Astrocyte (in vitro differentiated cells and primary cell): ENCODE results near the gene DDX60. TPM values are rescaled to one million over a fixed set of nuclear protein-coding genes. Genes with fewer than 3 reads are reported as not detected.

Source experiments
- DNase-seq: peaks from one replicate; pipeline ENCODE4 v3.0.0-alpha.2; 2010; ENCODE audit warnings: low read depth
- FAIRE-seq: peaks from 2 replicates; lab custom pipeline; 2011; peaks lifted over from hg19 to GRCh38; lab: Jason Lieb, UNC
- H2AFZ ChIP-seq: 2 replicates; pipeline ENCODE4 v1.6.0; 2012; ENCODE audit warnings: low read depth, low read length, inconsistent platforms
- H3K27ac ChIP-seq: 2 replicates; pipeline ENCODE4 v1.5.1; 2011; ENCODE audit warnings: low read depth, low read length, inconsistent platforms
- H3K27me3 ChIP-seq: 2 replicates; pipeline ENCODE4 v1.6.0; 2011; ENCODE audit warnings: low read length, inconsistent platforms; ENCODE audit not compliant: insufficient read depth
- H3K36me3 ChIP-seq: 2 replicates; pipeline ENCODE4 v1.5.1; 2011; ENCODE audit warnings: low read length, inconsistent platforms; ENCODE audit not compliant: insufficient read depth
- H3K4me1 ChIP-seq: 2 replicates; pipeline ENCODE4 v1.5.1; 2011; ENCODE audit warnings: low read length, inconsistent platforms; ENCODE audit not compliant: insufficient read depth
- H3K4me2 ChIP-seq: 2 replicates; pipeline ENCODE4 v1.6.0; 2012; ENCODE audit warnings: low read length, inconsistent platforms
- H3K4me3 ChIP-seq: 2 replicates; pipeline ENCODE4 v1.5.1; 2011; ENCODE audit warnings: low read depth, mild to moderate bottlenecking, low read length, inconsistent platforms; ENCODE audit not compliant: insufficient read depth
- H3K79me2 ChIP-seq: 2 replicates; pipeline ENCODE4 v1.6.0; 2012; ENCODE audit warnings: mild to moderate bottlenecking, low read length, inconsistent platforms; ENCODE audit not compliant: insufficient read depth
- H3K9ac ChIP-seq: 2 replicates; pipeline ENCODE4 v1.6.0; 2012; ENCODE audit warnings: mild to moderate bottlenecking, low read length, inconsistent platforms
- H3K9me3 ChIP-seq: 2 replicates; pipeline ENCODE4 v1.5.1; 2012; ENCODE audit warnings: low read depth, mild to moderate bottlenecking, low read length, inconsistent platforms; ENCODE audit not compliant: insufficient read depth
- H4K20me1 ChIP-seq: 2 replicates; pipeline ENCODE4 v1.6.0; 2012; ENCODE audit warnings: low read length, inconsistent platforms; ENCODE audit not compliant: insufficient read depth
- H3K27ac Mint-ChIP-seq: one replicate; pipeline ENCODE4 v1.8.0; 2021; ENCODE audit warnings: mild to moderate bottlenecking, mixed read lengths; ENCODE audit not compliant: unreplicated experiment
- H3K27me3 Mint-ChIP-seq: one replicate; pipeline ENCODE4 v1.8.0; 2021; ENCODE audit warnings: low read depth, mixed read lengths; ENCODE audit not compliant: unreplicated experiment
- H3K36me3 Mint-ChIP-seq: one replicate; pipeline ENCODE4 v1.8.0; 2021; ENCODE audit warnings: low read depth, mixed read lengths; ENCODE audit not compliant: unreplicated experiment
- H3K4me1 Mint-ChIP-seq: one replicate; pipeline ENCODE4 v1.8.0; 2021; ENCODE audit warnings: low read depth, mixed read lengths; ENCODE audit not compliant: unreplicated experiment
- H3K4me3 Mint-ChIP-seq: one replicate; pipeline ENCODE4 v1.8.0; 2021; ENCODE audit warnings: mild to moderate bottlenecking, moderate library complexity, mixed read lengths; ENCODE audit not compliant: unreplicated experiment
- H3K9me3 Mint-ChIP-seq: one replicate; pipeline ENCODE4 v1.8.0; 2021; ENCODE audit warnings: mild to moderate bottlenecking, mixed read lengths; ENCODE audit not compliant: unreplicated experiment
- EZH2 ChIP-seq: IDR thresholded peaks from 2 replicates; pipeline ENCODE4 v1.6.1; 2012; ENCODE audit warnings: mild to moderate bottlenecking, low read length, inconsistent platforms; ENCODE audit not compliant: insufficient read depth
- total RNA-seq: library from RNA; stranded (reverse); gene quantifications from 2 replicates; pipeline ENCODE4 v1.2.1, GENCODE V29; 2021
- TF ChIP-seq, protein P1 (sequence below): IDR thresholded peaks from 2 replicates; pipeline ENCODE4 v1.5.1; 2011; ENCODE audit warnings: low read depth, mild to moderate bottlenecking, inconsistent platforms, low read length, moderate library complexity; ENCODE audit not compliant: insufficient read depth

The DDX60 gene
- total RNA-seq, 1 donor from 2014 or later, result 44.0 TPM

DNA sequence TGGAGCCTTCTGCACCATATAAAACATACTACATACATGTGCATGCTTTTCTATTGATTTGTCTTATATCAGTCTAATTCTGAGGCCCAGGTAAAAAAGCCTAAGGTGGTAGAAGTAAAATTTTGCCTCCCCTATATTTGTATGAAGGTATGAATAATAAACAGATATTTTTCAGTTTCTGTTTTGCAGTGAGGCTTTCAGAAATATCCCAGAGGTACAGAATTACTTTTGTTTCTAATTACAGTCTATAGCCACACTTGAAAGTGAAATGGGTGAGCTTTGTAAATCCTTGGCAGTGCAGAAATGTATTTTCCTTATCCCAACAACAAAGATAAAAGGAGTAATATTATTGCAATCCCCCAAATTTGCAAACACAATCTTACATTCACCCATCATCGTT is 59.5 kb downstream of the DDX60 start:
- Histone ChIP-seq H3K27ac (no peak overlapping the region), H3K27me3 (no peaks in the 10 kb centered on the region), H3K4me1 (no peaks in the 10 kb centered on the region), H3K4me3 (no peak overlapping the region), H3K4me2 (no peak overlapping the region), H4K20me1 (no peaks in the 10 kb centered on the region), H3K9me3 (no peaks in the 10 kb centered on the region), H3K36me3 (no peaks in the 10 kb centered on the region), H2AFZ (no peak overlapping the region), H3K9ac (no peak overlapping the region), H3K79me2 (no peaks in the 10 kb centered on the region)
- Mint-ChIP-seq H3K9me3 (no peaks in the 10 kb centered on the region), H3K27me3 (no peaks in the 10 kb centered on the region), H3K4me3 (no peak overlapping the region), H3K27ac (no peak overlapping the region), H3K36me3 (peaks cover 23% of the 10 kb centered on the region), H3K4me1 (no peaks in the 10 kb centered on the region)
- FAIRE-seq (peak; percentile 17), DNase-seq (no peak)
- no peak for TF ChIP-seq EZH2
- TF ChIP-seq, protein P1, sequence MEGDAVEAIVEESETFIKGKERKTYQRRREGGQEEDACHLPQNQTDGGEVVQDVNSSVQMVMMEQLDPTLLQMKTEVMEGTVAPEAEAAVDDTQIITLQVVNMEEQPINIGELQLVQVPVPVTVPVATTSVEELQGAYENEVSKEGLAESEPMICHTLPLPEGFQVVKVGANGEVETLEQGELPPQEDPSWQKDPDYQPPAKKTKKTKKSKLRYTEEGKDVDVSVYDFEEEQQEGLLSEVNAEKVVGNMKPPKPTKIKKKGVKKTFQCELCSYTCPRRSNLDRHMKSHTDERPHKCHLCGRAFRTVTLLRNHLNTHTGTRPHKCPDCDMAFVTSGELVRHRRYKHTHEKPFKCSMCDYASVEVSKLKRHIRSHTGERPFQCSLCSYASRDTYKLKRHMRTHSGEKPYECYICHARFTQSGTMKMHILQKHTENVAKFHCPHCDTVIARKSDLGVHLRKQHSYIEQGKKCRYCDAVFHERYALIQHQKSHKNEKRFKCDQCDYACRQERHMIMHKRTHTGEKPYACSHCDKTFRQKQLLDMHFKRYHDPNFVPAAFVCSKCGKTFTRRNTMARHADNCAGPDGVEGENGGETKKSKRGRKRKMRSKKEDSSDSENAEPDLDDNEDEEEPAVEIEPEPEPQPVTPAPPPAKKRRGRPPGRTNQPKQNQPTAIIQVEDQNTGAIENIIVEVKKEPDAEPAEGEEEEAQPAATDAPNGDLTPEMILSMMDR, result no peak

DNA sequence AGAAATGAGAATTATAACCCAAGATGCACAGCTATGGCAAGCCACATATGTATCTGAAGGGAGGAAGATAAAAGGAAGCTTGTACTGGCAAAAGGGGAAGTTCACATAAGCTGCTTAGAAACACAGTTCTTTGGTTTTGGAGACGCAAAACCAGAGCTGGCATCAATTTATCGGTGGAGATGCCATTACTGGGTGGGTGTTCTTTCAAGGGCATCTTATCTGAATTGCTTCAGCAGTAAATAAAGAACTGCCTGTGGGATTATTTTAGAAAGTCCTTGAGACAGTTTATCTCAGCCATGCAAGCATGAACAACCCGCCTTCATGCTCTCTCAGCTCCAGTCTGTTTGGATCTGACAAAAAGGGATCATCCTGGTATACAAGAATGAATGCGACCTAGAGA is 60.8 kb downstream of the DDX60 start:
- H3K4me2 ChIP-seq, result no peak overlapping the region
- H4K20me1 ChIP-seq, result no peaks in the 10 kb centered on the region
- Mint-ChIP-seq H3K4me3 (no peak overlapping the region), H3K9me3 (no peaks in the 10 kb centered on the region), H3K36me3 (peaks cover 28% of the 10 kb centered on the region), H3K27me3 (no peaks in the 10 kb centered on the region), H3K4me1 (no peaks in the 10 kb centered on the region), H3K27ac (no peak overlapping the region)
- no peak overlapping the region for H3K9ac ChIP-seq
- H3K9me3 ChIP-seq, result no peaks in the 10 kb centered on the region
- no peak overlapping the region for H3K27ac ChIP-seq
- no peak overlapping the region for H3K4me3 ChIP-seq
- H3K27me3 ChIP-seq, result no peaks in the 10 kb centered on the region
- no peak overlapping the region for H2AFZ ChIP-seq
- no peaks in the 10 kb centered on the region for H3K36me3 ChIP-seq
- no peaks in the 10 kb centered on the region for H3K4me1 ChIP-seq
- DNase-seq (no peak), FAIRE-seq (no peak)
- TF ChIP-seq, protein P1, result no peak
- no peak for TF ChIP-seq EZH2
- H3K79me2 ChIP-seq, result no peaks in the 10 kb centered on the region

- peaks cover 18% of the 10 kb centered on the region for H3K36me3 Mint-ChIP-seq
- no peaks in the 10 kb centered on the region for H3K4me1 ChIP-seq
- no peaks in the 10 kb centered on the region for H3K9me3 ChIP-seq
- no peaks in the 10 kb centered on the region for H3K79me2 ChIP-seq
- no peaks in the 10 kb centered on the region for H4K20me1 ChIP-seq
- H3K4me3 Mint-ChIP-seq, result no peak overlapping the region
- no peaks in the 10 kb centered on the region for H3K27me3 ChIP-seq
- TF ChIP-seq, protein P1, result no peak
- TF ChIP-seq EZH2, result no peak
- H3K27me3 Mint-ChIP-seq, result no peaks in the 10 kb centered on the region
- no peak for DNase-seq
- no peak overlapping the region for H3K4me2 ChIP-seq
- H3K36me3 ChIP-seq, result no peaks in the 10 kb centered on the region
- peaks cover 5% of the 10 kb centered on the region for H3K9me3 Mint-ChIP-seq
- H3K9ac ChIP-seq, result no peak overlapping the region
- no peak overlapping the region for H2AFZ ChIP-seq
- no peaks in the 10 kb centered on the region for H3K4me1 Mint-ChIP-seq
- no peak overlapping the region for H3K27ac Mint-ChIP-seq
- H3K4me3 ChIP-seq, result no peak overlapping the region
- no peak overlapping the region for H3K27ac ChIP-seq
- no peak for FAIRE-seq
Measured at GRCh38 chr4:168248176-168248710, 70.3 kb downstream of the DDX60 start.
